Loucy (cell line): ENCODE data around the gene GPR84.

Experiments used
- EZH2phosphoT487 ChIP-seq: fragments of 200-600 bp; IDR thresholded peaks from 2 replicates; pipeline ENCODE4 v1.6.1; 2018; ENCODE audit warnings: antibody characterized with exemption, mild to moderate bottlenecking, moderate library complexity, borderline replicate concordance
- TF ChIP-seq, protein P1 (sequence below): fragments of 200-600 bp; sonication (generic); conservative IDR thresholded peaks from 2 replicates; pipeline ENCODE4 v1.5.1; 2014; ENCODE audit warnings: mild to moderate bottlenecking, antibody characterized with exemption, low read length

DNA sequence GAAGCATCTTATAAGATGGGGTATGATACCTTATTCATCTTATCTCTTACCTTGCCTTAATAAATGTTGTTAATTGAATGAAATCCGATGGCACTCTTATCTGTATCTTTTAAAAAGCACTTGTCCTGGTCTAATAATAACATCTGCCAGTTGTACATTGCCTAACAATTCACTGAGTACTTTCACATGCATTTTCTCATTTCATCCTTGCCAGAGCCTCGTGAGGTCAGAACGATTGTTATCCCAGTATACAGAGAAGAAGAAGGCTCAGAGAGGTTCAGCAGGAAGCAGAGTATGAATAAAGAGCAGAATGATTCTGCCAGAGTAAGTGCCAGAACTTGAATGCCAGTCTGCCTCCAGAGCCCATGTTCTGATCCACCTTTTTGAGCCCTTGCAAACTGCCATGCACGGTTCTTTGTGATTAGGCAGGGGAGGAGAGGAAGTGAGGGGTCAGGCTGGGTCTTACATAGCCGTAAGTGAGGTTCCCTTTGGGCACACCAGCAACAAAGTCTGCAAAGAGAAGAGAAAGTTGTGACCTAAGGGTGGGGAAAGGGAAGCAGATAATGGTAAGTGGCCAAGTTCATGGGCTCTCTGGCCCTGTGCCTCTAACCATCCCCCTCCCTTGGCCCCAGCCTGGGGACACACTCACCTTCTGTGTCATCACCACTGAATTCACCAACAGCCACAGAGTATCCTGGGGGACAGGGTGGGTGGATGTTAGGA, 43.1 kb upstream of the GPR84 start:
- TF ChIP-seq, protein P1, sequence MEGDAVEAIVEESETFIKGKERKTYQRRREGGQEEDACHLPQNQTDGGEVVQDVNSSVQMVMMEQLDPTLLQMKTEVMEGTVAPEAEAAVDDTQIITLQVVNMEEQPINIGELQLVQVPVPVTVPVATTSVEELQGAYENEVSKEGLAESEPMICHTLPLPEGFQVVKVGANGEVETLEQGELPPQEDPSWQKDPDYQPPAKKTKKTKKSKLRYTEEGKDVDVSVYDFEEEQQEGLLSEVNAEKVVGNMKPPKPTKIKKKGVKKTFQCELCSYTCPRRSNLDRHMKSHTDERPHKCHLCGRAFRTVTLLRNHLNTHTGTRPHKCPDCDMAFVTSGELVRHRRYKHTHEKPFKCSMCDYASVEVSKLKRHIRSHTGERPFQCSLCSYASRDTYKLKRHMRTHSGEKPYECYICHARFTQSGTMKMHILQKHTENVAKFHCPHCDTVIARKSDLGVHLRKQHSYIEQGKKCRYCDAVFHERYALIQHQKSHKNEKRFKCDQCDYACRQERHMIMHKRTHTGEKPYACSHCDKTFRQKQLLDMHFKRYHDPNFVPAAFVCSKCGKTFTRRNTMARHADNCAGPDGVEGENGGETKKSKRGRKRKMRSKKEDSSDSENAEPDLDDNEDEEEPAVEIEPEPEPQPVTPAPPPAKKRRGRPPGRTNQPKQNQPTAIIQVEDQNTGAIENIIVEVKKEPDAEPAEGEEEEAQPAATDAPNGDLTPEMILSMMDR = no peak
- TF ChIP-seq EZH2phosphoT487 = no peak
